HepG2 (cell line): ENCODE measurements around the gene UBXN1. TPM values are rescaled to one million over a fixed set of nuclear protein-coding genes. Genes with fewer than 3 reads are reported as not detected.

ENCODE experiments used
- ATAC-seq: fragments of 200-7000 bp; cut with Tn5 transposase; 3 replicates; pipeline ENCODE4 v1.9.1; 2020; ENCODE audit warnings: mild to moderate bottlenecking, moderate library complexity
- BruUV-seq: library from RNA; stranded (reverse); fragments of 400-500 nt; replicated peaks from 2 replicates; lab custom pipeline; 2021; lab: Mats Ljungman, UMichigan
- CTCF ChIA-PET: fragments of 300-600 bp; formaldehyde crosslinking; extraction: SDS; loops from one replicate; lab custom pipeline; 2021; ENCODE audit warnings: low total read pairs, inconsistent platforms, low intra/inter-chr PET ratio; lab: Yijun Ruan, JAX
- POLR2A ChIA-PET: fragments of 350-600 bp; sonication (Branson Sonifier 250); formaldehyde crosslinking; loops from one replicate; lab custom pipeline; 2020; ENCODE audit warnings: antibody characterized with exemption, inconsistent platforms; lab: Yijun Ruan, JAX
- DNase-seq: peaks from one replicate; pipeline ENCODE4 v3.0.0-alpha.2; 2015; ENCODE audit warnings: low spot score
- FAIRE-seq: peaks from 3 replicates; lab custom pipeline; 2011; peaks lifted over from hg19 to GRCh38; lab: Jason Lieb, UNC
- H2AFZ ChIP-seq: one replicate; pipeline ENCODE4 v1.6.1; 2011; ENCODE audit warnings: low read length, inconsistent platforms
- H3K27ac ChIP-seq: fragments of 300-600 bp; 3 replicates; pipeline ENCODE4 v1.8.0; 2011; ENCODE audit warnings: mixed run types, mild to moderate bottlenecking, mixed read lengths, low read length, inconsistent platforms; ENCODE audit not compliant: insufficient read depth; ENCODE audit errors: extremely low read length
- H3K27me3 ChIP-seq, 2 experiments: fragments of 200-600 bp in 1 of 2; 2 replicates in 1 of 2; 3 replicates in 1 of 2; pipeline versions ENCODE4 v1.6.0 to v1.8.0; 2011; ENCODE audit warnings: low read length in 2 of 2, mild to moderate bottlenecking in 2 of 2, moderate library complexity in 2 of 2, inconsistent platforms in 1 of 2; ENCODE audit not compliant: insufficient read depth in 2 of 2, control insufficient read depth in 1 of 2
- H3K36me3 ChIP-seq, 2 experiments: fragments of 200-600 bp in 1 of 2; replicated peaks in 1 of 2; 2 replicates in 1 of 2; 3 replicates in 1 of 2; pipeline versions ENCODE4 v1.5.1 to v1.8.0; 2011; ENCODE audit warnings: low read length in 2 of 2, inconsistent platforms in 1 of 2; ENCODE audit not compliant: insufficient read depth in 2 of 2, control insufficient read depth in 1 of 2
- H3K4me1 ChIP-seq: 2 replicates; pipeline ENCODE4 v1.5.1; 2012; ENCODE audit warnings: low read length, inconsistent platforms; ENCODE audit not compliant: insufficient read depth
- H3K4me2 ChIP-seq: 2 replicates; pipeline ENCODE4 v1.6.0; 2011; ENCODE audit warnings: low read depth, low read length, inconsistent platforms
- H3K4me3 ChIP-seq, 3 experiments: fragments of 200-600 bp in 1 of 3; sonication (generic), shearing (Covaris generic) in 1 of 3; replicated peaks in 1 of 3; 2 replicates each; pipeline ENCODE4 v1.5.1; 2011 to 2016; ENCODE audit warnings: low read length in 3 of 3, inconsistent platforms in 2 of 3, low read depth in 2 of 3, mild to moderate bottlenecking in 2 of 3, control low read depth in 1 of 3, mixed read lengths in 1 of 3; ENCODE audit not compliant: insufficient read depth in 1 of 3
- H3K79me2 ChIP-seq: one replicate; pipeline ENCODE4 v1.6.1; 2011; ENCODE audit warnings: low read length, inconsistent platforms; ENCODE audit not compliant: insufficient read depth
- H3K9ac ChIP-seq: 2 replicates; pipeline ENCODE4 v1.6.0; 2011; ENCODE audit warnings: mild to moderate bottlenecking, low read depth, low read length, inconsistent platforms; ENCODE audit not compliant: insufficient read depth
- H3K9me3 ChIP-seq: 2 replicates; pipeline ENCODE4 v1.5.1; 2012; ENCODE audit warnings: mild to moderate bottlenecking, low read length
- H4K20me1 ChIP-seq: 2 replicates; pipeline ENCODE4 v1.6.0; 2011; ENCODE audit warnings: inconsistent platforms, mild to moderate bottlenecking, low read length, moderate library complexity; ENCODE audit not compliant: insufficient read depth
- AGO2 ChIP-seq: fragments of 200-400 bp; formaldehyde crosslinking; optimal IDR thresholded peaks from 2 replicates; pipeline ENCODE3; 2017; ENCODE audit warnings: mild to moderate bottlenecking, low read depth, low read length, moderate library complexity
- GLMP ChIP-seq: sonication (generic); formaldehyde crosslinking; IDR thresholded peaks from 2 replicates; pipeline ENCODE4 v1.9.0; 2021; ENCODE audit warnings: missing genetic modification reagents, mild to moderate bottlenecking, borderline replicate concordance
- IRF2 ChIP-seq: IDR thresholded peaks from 2 replicates; pipeline ENCODE4 v1.6.1; 2018; ENCODE audit warnings: missing genetic modification reagents, missing compliant biosample characterization
- IRX3 ChIP-seq: sonication (generic); formaldehyde crosslinking; IDR thresholded peaks from 2 replicates; pipeline ENCODE4 v1.8.1; 2023; ENCODE audit warnings: mild to moderate bottlenecking, low read depth, missing genetic modification reagents, borderline replicate concordance
- KDM2A ChIP-seq: sonication (generic); formaldehyde crosslinking; IDR thresholded peaks from 2 replicates; pipeline ENCODE4 v1.4.0; 2020; ENCODE audit warnings: low read depth, missing genetic modification reagents, borderline replicate concordance
- KLF11 ChIP-seq: IDR thresholded peaks from 2 replicates; pipeline ENCODE4 v1.6.1; 2016; ENCODE audit warnings: missing compliant biosample characterization
- NFKBIZ ChIP-seq: IDR thresholded peaks from 2 replicates; pipeline ENCODE4 v1.6.1; 2018; ENCODE audit warnings: missing genetic modification reagents, missing compliant biosample characterization
- NONO ChIP-seq, 2 experiments: fragments of 450-650 bp in 1 of 2; sonication (generic) in 1 of 2; formaldehyde crosslinking in 1 of 2; IDR thresholded peaks in 1 of 2; conservative IDR thresholded peaks in 1 of 2; 2 replicates each; pipeline versions ENCODE4 v1.6.1 to v1.8.0; 2017 to 2022; ENCODE audit warnings: mild to moderate bottlenecking in 1 of 2, missing genetic modification reagents in 1 of 2, moderate library complexity in 1 of 2
- PLSCR1 ChIP-seq: sonication (generic); formaldehyde crosslinking; IDR thresholded peaks from 2 replicates; pipeline ENCODE4 v1.5.0; 2020; ENCODE audit warnings: missing genetic modification reagents, mild to moderate bottlenecking, borderline replicate concordance
- PRDM4 ChIP-seq: sonication (generic); formaldehyde crosslinking; IDR thresholded peaks from 2 replicates; pipeline ENCODE4 v1.9.0; 2021; ENCODE audit warnings: missing genetic modification reagents, borderline replicate concordance
- SNAPC5 ChIP-seq: sonication (generic); formaldehyde crosslinking; IDR thresholded peaks from 2 replicates; pipeline ENCODE4 v1.8.1; 2023; ENCODE audit warnings: mild to moderate bottlenecking, missing genetic modification reagents, borderline replicate concordance
- ZEB1 ChIP-seq: IDR thresholded peaks from 2 replicates; pipeline ENCODE4 v1.6.1; 2012; ENCODE audit warnings: mild to moderate bottlenecking, low read depth, inconsistent platforms; ENCODE audit not compliant: insufficient replicate concordance
- ZFP62 ChIP-seq: sonication (generic); formaldehyde crosslinking; IDR thresholded peaks from 2 replicates; pipeline ENCODE4 v1.4.0; 2020; ENCODE audit warnings: missing genetic modification reagents
- WGBS: methylation state at CpG from one replicate; pipeline ENCODE4 v1.1.6; 2017; ENCODE audit warnings: low lambda C conversion rate; 5-methylcytosine and 5-hydroxymethylcytosine counted together
- in situ Hi-C: cut with HindIII; loops from 2 replicates; pipeline ENCODE4 v1.10.0; 2017; ENCODE audit warnings: low pct_unique_long_range_greater_than_20kb; ENCODE audit not compliant: extremely low pct_ligation_motif_present
- intact Hi-C: fragments of 100-400 bp; cut with micrococcal nuclease; formaldehyde crosslinking; loops from one replicate; pipeline ENCODE4 v1.10.0; 2022; ENCODE audit not compliant: unreplicated experiment
- polyA plus RNA-seq, 8 experiments: library from polyadenylated mRNA; depleted of rRNA in 3 of 8; stranded (reverse) in 7 of 8; unstranded in 1 of 8; fragments of >200 nt; fragmentation: Illumina TruSeq in 4 of 8; extraction: Trizol in 4 of 8; gene quantifications; 2 replicates each; pipeline versions ENCODE4 v1.2.1 to v1.2.3, GENCODE V29; 2011 to 2016; ENCODE audit warnings: low read depth in 4 of 8, missing spikeins in 1 of 8, mixed read lengths in 1 of 8; ENCODE audit not compliant: insufficient read depth in 1 of 8
- total RNA-seq, 5 experiments: library from RNA; depleted of rRNA; stranded (reverse); fragments of >200 nt; fragmentation: Illumina TruSeq; extraction: Trizol; gene quantifications; 2 replicates each; pipeline ENCODE4 v1.2.3, GENCODE V29; 2016; ENCODE audit warnings: low read depth in 1 of 5

Gene UBXN1
- total and polyA plus RNA-seq, 2 of the 13 experiments (the other 11 are each of a cell fraction or from before 2014, with no cell fraction given) = 47.5 to 52.4 TPM

DNA sequence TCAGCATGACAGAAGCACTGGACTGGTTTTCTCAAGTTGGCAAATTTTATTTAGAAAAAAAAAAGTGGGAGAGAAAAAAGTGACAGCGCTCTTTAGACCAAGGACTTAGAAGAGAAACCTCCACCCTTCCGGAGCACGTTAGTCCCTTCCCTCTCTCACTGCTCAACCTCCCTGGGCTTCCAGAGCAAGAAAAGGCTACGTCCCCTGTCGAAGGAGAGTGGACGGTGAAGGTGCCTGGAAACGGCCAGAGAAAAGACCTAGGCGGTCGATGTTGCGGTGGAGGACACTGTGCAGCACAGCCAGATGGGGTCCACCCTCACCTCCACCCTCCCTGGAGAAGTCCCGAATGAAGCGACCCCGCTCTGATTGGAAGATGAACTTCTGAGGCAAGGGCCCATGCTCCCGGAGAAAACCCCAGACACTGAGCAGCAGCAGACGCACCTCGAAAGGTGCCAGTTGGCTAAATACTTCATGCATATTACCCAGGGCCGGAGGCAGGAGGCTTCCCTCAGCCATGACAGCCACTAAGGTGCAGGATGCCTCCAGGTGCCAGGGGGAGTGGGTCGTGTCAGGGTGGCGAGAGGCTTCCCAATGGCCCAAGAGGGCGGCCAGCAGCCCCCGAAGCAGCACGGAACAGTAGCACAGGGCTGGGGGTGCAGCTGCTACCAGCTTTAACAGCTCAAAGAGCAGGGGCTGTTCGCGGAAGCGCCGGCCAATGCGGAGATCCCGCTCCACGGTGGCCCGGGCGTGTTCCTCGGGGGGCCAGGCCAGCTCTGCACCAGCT, 31.9 kb downstream of the UBXN1 start:
- Histone ChIP-seq H3K9ac (peak overlapping the region; percentile 56), H3K4me2 (peak overlapping the region; percentile 68), H3K4me1 (peaks cover 53% of the 10 kb centered on the region), H3K27ac (peak overlapping the region; percentile 98), H4K20me1 (peaks cover 8% of the 10 kb centered on the region), H3K27me3 (no peaks in the 10 kb centered on the region), H3K79me2 (peaks cover 42% of the 10 kb centered on the region), H3K36me3 (peaks cover 4 to 24% of the 10 kb centered on the region in 2 experiments; a peak in 3 of 5 replicates), H2AFZ (no peak overlapping the region), H3K9me3 (no peaks in the 10 kb centered on the region), H3K4me3 (peak overlapping the region in 1 of 3 experiments; percentile 41; a peak in 2 of 6 replicates)
- in situ Hi-C loops = no loop called here
- CTCF ChIA-PET = no interaction called here
- intact Hi-C loops = no loop called here
- peak; percentile 40; the same call in 1 of the 3 replicates for ATAC-seq
- POLR2A ChIA-PET = interaction anchor here (0.7 to 5.0 kb wide), 17 partner anchors 9 to 222 kb away, joined by 3 to 98 read pairs (median 17); partner anchors contain the start of genes B3GAT3, C11orf98, CSKMT and EEF1G
- BruUV-seq = TSS peak; percentile 75
- WGBS = 59% methylated on average over 10 of the region's 32 CpGs
- no peak for FAIRE-seq
- DNase-seq = no peak
- TF ChIP-seq GLMP = no peak
- TF ChIP-seq AGO2 = peak; percentile 87
- 0 out of 2 replicates have a peak, but pooled peaks have one; percentile 14 for TF ChIP-seq IRF2 (CRISPR knock-in tag)
- no peak for TF ChIP-seq ZFP62 (CRISPR knock-in tag)
- TF ChIP-seq PRDM4 = no peak
- no peak for TF ChIP-seq NONO (IDR thresholded peaks at IDR 0.05)
- TF ChIP-seq NONO (CRISPR knock-in tag; conservative IDR thresholded peaks at IDR 0.05) = 0 out of 2 replicates have a peak, but pooled peaks have one; percentile 10
- no peak for TF ChIP-seq SNAPC5 (CRISPR knock-in tag)
- no peak for TF ChIP-seq ZEB1
- 0 out of 2 replicates have a peak, but pooled peaks have one; percentile 3 for TF ChIP-seq IRX3 (CRISPR knock-in tag)
- no peak for TF ChIP-seq NFKBIZ (CRISPR knock-in tag)
- TF ChIP-seq KLF11 = no peak
- TF ChIP-seq PLSCR1 (CRISPR knock-in tag) = no peak
- no peak for TF ChIP-seq KDM2A (CRISPR knock-in tag)
